Glutamatergic neuron (in vitro differentiated cells): Measurements from ENCODE around the gene CENPQ. TPM values are rescaled to one million over a fixed set of nuclear protein-coding genes. Genes with fewer than 3 reads are reported as not detected.
A peak's percentile ranks its signal among the peaks of the same experiment; 100 is the strongest.

ENCODE experiments used
- DNase-seq: peaks from one replicate; pipeline ENCODE4 v3.0.0; 2022
- H3K27ac Mint-ChIP-seq: one replicate; pipeline ENCODE4 v1.8.0; 2020; ENCODE audit warnings: mild to moderate bottlenecking, mixed read lengths, inconsistent platforms; ENCODE audit not compliant: unreplicated experiment
- H3K27me3 Mint-ChIP-seq: one replicate; pipeline ENCODE4 v1.8.0; 2020; ENCODE audit warnings: mild to moderate bottlenecking, moderate library complexity, mixed read lengths, inconsistent platforms; ENCODE audit not compliant: unreplicated experiment
- H3K36me3 Mint-ChIP-seq: one replicate; pipeline ENCODE4 v1.8.0; 2020; ENCODE audit warnings: mild to moderate bottlenecking, mixed read lengths, inconsistent platforms; ENCODE audit not compliant: unreplicated experiment
- H3K4me1 Mint-ChIP-seq: one replicate; pipeline ENCODE4 v1.8.0; 2020; ENCODE audit warnings: mild to moderate bottlenecking, low read depth, mixed read lengths, inconsistent platforms; ENCODE audit not compliant: unreplicated experiment
- H3K4me3 Mint-ChIP-seq: one replicate; pipeline ENCODE4 v1.8.0; 2020; ENCODE audit warnings: mild to moderate bottlenecking, mixed read lengths, inconsistent platforms; ENCODE audit not compliant: unreplicated experiment
- H3K9me3 Mint-ChIP-seq: one replicate; pipeline ENCODE4 v1.8.0; 2020; ENCODE audit warnings: mild to moderate bottlenecking, moderate library complexity, mixed read lengths, inconsistent platforms; ENCODE audit not compliant: unreplicated experiment
- CTCF ChIP-seq: fragments of 200-600 bp; sonication (generic); IDR thresholded peaks from one replicate; pipeline ENCODE4 v1.5.0; 2021; ENCODE audit not compliant: partially characterized antibody, unreplicated experiment
- long read RNA-seq: library from polyadenylated mRNA; unstranded; transcript quantifications from one replicate; pipeline ENCODE4 v2.0.0, GENCODE V29; 2020; ENCODE audit not compliant: unreplicated experiment
- total RNA-seq: library from RNA; stranded (reverse); fragmentation: NEBNext Ultra II Directional; extraction: Animal tissue kit (Norgen Biotek cat#: 25700); gene quantifications from one replicate; pipeline ENCODE4 v1.2.1, GENCODE V29; 2021; ENCODE audit not compliant: unreplicated experiment

Gene CENPQ
- total RNA-seq, result 3.4 TPM
- long read RNA-seq, partial matches to known transcripts, result 0 of 3 reads
- long read RNA-seq, other reads (novel, unspliced or antisense), result 2 of 3 reads

- H3K36me3 Mint-ChIP-seq, result no peaks in the 10 kb centered on the region
- H3K4me3 Mint-ChIP-seq, result peak within 1 kb of the TSS; percentile 98
- DNase-seq, result peak; percentile 92
- peaks cover 2% of the 10 kb centered on the region for H3K9me3 Mint-ChIP-seq
- no peaks in the 10 kb centered on the region for H3K27me3 Mint-ChIP-seq
- peaks cover 2% of the 10 kb centered on the region for H3K4me1 Mint-ChIP-seq
- TF ChIP-seq CTCF, result no peak
- peak within 1 kb of the TSS; percentile 76 for H3K27ac Mint-ChIP-seq
Observed at GRCh38 chr6:49462927-49463611, at the start of gene CENPQ, which contains the start of gene MMUT. Gene CENPQ, plus strand, starts transcription at chr6:49463370. Its CDS starts 6,807 bp downstream, at chr6:49470177. Gene MMUT, minus strand, starts transcription at chr6:49463253. Its CDS starts 3,787 bp downstream, at chr6:49459466.

- Mint-ChIP-seq H3K4me1 (no peaks in the 10 kb centered on the region), H3K9me3 (no peaks in the 10 kb centered on the region), H3K36me3 (no peaks in the 10 kb centered on the region), H3K27me3 (no peaks in the 10 kb centered on the region), H3K4me3 (no peak overlapping the region), H3K27ac (no peak overlapping the region)
- no peak for DNase-seq
- no peak for TF ChIP-seq CTCF
Observed at GRCh38 chr6:49415358-49415757, 47.8 kb upstream of the CENPQ start.

- Mint-ChIP-seq H3K27me3 (no peaks in the 10 kb centered on the region), H3K36me3 (no peaks in the 10 kb centered on the region), H3K27ac (no peak overlapping the region), H3K4me1 (no peaks in the 10 kb centered on the region), H3K9me3 (no peaks in the 10 kb centered on the region), H3K4me3 (no peak overlapping the region)
- DNase-seq, result no peak
- TF ChIP-seq CTCF, result no peak
Observed at GRCh38 chr6:49416195-49416594, 47.0 kb upstream of the CENPQ start.

GRCh38 chr6:49423817-49424216, 39.4 kb upstream of the CENPQ start:
- H3K4me1 Mint-ChIP-seq, result no peaks in the 10 kb centered on the region
- DNase-seq, result no peak

More at GRCh38 chr6:49423817-49424216, 39.4 kb upstream of the CENPQ start:
- no peak overlapping the region for H3K27ac Mint-ChIP-seq
- H3K9me3 Mint-ChIP-seq, result no peaks in the 10 kb centered on the region
- no peak overlapping the region for H3K4me3 Mint-ChIP-seq
- TF ChIP-seq CTCF, result no peak
- no peaks in the 10 kb centered on the region for H3K27me3 Mint-ChIP-seq
- H3K36me3 Mint-ChIP-seq, result no peaks in the 10 kb centered on the region
